Iris pigment epithelial cell (primary cell): Measurements from ENCODE around the gene NTHL1.

Experiments
- DNase-seq: peaks from one replicate; pipeline ENCODE4 v3.0.0-alpha.2; 2011; ENCODE audit warnings: low read depth

The NTHL1 gene

DNA sequence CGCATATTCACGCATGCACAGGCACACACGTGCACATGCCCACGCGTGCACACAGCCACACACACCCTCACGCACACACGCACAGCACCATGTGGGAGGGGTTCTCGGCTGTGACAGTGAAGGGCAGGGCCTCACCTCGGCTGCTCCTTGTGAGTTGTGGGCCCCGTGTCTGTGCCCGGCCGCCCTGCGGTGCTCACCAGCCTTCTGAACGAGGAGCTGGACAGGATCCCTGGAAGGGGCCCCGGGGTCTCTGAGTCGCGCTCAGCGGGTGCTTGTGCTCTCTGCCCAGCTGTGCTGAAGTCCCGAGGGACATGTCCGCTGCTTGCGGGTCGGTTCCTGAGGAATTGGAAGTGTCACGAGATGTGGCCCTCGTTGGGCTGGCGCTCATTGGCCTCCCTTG lies 16.2 kb upstream of the NTHL1 start:
- DNase-seq: no peak

DNA sequence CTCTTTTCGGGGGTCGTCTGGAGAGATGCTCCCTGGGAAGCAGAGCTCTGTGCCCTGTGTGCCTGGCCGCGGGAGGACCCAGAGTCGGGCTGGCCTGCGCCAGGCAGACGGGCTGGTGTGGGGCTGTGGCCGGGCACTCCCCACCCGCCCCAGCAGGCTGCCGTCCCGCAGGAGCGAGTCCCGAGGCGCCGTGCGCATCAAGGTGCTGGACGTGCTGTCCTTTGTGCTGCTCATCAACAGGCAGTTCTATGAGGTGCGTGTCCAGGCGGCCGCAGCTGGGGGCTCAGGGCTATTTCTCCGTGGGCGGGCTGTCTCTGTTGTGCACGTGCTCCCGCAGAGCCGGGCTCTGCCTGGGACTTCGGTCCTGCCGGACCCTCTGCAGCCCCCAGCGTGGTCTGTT lies 15.2 kb upstream of the NTHL1 start:
- DNase-seq: no peak

DNA sequence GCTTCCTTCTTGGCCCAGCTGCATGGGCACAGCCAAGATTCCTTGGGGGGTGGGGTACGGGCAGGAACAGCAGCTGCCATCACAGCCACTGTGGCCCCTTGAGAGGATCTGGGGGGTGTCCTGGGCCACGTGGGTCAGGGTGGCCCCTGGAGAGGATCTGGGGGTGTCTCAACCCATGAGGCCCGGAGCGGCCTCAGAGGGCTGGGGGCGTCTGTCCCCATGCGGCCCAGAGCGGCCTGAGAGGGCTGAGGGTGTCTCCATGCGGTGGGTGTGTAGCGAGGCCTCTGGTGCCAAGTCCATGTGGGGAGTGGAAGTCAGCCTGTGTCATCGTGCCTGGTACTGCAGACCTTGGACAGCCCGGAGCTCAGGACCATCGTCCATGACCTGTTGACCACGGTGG lies 13.9 kb upstream of the NTHL1 start:
- DNase-seq: no peak

DNA sequence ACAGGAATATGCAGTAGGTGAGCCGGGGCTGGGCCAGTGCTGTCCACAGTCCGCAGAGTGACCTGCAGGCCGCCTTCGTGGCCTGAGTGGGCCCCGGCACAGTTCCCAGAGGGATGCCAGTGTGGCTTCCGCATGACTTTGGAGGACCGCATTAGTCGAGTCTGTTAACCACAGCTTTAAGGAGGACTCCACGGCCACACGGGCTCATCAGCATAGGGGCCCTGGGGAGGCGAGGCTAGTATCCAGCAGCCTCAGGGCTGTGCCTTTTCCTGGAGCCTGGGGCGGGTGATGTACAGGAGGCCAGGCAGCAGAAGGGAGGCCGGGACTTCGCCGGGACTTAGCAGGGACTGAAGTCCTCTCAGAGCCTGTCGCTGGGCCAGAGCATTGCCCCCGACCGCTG lies 13.4 kb upstream of the NTHL1 start:
- no peak for DNase-seq

DNA sequence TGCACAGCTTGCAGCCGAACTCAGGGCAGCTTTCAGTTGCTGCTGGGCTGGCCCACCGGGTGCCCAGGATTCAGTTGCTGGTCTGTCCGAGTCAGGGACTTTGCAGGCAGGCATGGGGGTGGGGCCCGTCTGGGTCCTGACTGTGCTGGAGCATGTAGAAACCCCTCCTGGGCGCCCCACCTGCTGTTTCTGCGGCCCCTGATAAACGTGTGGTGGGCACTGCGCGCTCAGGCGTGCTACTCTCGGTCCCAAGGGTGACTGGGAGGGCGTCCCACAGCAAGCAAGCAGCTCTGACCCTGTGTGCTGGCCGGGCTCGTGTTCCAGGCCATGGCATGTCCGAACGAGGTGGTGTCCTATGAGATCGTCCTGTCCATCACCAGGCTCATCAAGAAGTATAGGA lies 12.7 kb upstream of the NTHL1 start:
- no peak for DNase-seq

DNA sequence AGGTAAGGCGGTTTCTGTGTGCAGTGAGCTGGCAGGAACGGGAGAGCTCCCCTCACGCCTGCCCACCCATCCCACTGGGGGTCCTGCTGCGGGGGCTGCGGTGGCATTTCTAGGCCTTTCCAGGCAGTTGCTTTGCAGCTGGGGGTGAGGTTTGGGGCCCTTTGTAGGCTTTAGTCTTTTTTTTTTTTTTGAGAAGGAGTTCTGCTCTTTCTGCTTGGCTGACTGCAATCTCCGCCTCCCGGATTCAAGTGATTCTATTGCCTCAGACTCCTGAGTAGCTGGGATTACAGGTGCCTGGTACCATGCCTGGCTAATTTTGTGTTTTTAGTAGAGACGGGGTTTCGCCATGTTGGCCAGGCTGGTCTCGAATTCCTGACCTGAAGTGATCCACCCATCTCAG lies 11.2 kb upstream of the NTHL1 start:
- no peak for DNase-seq

DNA sequence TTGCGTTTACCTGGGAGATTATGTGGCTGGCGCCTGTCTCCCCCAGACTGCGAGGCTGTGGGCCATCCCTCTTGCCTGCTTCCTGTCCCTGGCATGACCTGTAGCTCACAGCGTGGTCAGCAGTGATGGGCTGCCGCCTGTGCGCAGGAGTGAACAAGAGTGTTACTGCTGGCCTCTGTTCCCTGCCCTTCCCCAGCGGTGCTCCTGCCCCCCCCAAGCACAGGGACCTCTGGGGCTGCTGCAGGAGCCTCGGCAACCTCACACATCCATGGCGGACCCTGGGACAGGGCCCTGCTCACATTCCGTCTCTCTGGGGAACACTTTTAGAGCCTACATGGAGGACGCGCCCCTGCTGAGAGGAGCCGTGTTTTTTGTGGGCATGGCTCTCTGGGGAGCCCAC lies 10.8 kb upstream of the NTHL1 start:
- DNase-seq: no peak

DNA sequence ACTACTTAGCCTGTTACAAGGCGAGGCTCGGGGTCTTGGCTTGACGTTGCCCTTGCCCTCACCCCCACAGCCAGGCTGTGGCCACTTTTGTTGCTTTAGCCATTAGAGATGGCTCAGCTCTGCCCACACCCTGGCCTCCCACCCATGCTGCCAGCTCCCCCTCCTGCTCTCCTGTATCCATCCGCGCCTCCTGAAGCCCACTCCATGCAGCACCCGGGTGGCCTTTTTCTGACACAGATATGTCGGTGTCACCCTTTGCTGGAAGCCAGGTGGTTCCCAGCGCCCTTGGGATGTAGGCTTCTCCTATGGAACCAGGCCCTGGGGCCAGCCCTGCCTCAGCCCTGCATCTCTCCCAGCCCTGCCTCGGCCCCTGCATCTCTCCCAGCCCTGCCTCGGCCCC lies 9.8 kb upstream of the NTHL1 start:
- DNase-seq: no peak

DNA sequence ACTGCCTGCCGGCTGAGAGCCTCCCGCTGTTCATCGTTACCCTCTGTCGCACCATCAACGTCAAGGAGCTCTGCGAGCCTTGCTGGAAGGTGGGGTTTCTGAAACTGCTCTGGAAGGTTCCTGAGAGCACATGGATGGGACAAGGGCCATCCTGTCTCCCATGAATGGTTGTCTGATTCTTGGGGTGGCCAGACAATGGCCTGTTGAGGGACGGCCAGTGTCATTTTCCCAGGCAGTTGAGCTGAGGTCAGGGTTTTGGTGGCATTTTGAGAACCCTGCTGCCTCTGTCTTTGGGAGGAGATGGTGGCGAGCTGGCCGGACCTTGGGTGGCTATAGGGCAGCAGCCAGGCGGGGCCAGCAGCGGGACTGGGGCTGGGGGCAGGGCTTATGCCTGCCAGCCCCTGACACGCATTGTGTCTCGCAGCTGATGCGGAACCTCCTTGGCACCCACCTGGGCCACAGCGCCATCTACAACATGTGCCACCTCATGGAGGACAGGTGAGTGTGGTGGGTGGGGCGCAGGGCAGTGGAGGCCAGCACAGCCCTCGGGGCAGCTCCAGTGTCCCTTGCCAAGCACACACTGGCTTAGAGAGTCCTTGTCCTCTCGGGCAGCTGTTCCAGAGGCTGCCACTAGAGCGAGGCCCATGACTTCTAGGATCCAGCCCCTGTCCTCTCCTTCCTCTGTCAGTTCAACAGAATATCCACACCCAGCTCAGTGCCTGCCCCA lies 9.2 kb upstream of the NTHL1 start:
- DNase-seq: no peak

DNA sequence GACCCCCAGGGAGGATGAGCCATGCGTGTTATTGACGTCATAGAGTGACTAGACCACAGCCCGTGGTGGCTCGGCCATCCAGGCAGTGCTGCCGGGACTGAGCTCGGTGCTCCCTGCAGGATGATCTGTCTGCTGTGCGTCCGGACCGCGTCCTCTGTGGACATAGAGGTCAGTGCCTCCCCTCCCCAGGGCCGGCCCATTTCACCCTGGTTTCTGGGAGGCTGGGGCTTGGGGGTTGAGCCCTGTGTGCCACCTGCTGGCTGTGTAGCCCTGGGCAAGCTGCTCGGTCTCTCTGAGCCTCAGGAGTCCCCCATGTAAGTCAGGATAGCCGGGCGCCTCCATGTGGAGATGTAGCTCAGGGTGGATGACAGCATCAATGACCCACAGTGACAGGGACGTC lies 8.4 kb upstream of the NTHL1 start:
- no peak for DNase-seq

DNA sequence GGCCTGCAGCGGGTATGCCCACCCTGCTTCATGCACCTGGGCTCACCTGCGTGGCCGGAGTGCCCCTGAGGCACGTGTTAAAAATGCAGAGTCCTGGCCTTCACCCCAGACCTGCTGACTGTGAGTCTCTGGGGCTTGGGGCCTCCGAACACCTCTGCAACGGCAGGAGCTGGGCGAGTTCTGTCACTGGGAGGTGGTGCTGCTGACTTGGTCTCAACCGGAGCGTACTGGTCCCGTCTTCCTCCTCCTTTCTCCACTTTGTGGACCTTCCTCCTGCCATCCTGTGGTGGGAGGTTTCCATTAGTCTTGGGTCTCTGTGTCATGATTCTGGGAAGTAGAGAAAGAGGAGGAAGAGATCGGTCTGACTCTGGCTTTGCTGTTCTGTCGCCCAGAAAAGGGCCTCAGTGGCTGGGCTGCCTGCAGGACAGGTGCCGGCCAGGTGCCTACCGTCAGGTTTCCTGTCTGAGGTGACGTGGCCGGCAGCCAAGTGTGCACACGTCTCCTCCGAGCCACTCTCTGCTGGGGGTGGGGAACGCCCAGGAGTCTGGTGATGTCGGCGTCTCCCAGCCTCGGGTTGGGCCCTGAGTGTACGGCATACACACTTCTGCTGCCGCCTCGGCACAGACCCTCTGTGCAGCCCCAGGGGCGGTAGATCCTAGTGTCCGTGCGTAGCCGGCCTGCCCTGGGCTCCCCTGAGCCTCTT lies 7.1 kb upstream of the NTHL1 start:
- DNase-seq: no peak

DNA sequence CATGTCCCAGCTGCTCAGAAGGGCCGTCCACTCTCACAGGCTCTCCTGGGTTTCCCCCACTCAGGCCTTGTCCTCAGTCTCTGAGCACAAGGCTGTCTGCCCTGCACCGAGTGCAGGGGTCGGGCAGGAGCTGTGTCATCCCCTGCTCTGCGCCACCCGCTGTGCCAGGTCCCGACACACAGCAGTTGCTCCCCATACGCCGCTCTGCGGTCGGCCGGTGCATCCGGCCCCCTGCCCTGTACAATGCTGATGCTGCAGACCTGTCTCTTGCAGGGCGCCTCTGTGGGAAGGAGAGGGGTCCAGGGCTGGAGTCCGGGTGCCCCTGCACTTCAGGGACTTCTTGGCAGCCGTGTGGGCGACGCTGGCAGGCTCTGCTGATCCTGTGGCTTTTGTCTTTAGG lies 6.3 kb upstream of the NTHL1 start:
- no peak for DNase-seq

DNA sequence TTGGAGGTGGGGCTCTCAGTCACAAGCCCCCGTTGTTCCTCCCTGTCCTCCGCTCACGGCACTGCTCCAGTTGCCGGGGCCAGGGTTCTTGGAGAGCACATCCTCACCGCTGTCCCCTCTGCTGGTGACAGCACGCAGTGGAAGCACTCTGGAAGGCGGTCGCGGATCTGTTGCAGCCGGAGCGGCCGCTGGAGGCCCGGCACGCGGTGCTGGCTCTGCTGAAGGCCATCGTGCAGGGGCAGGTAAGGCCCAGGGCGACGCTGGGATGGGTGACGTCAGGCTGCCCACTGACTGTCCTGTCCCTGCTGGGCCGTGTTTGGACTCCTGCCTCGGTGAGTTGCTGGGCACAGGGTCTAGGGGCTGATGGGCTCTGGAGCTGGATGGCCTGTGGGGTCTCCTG lies 5.6 kb upstream of the NTHL1 start:
- no peak for DNase-seq

DNA sequence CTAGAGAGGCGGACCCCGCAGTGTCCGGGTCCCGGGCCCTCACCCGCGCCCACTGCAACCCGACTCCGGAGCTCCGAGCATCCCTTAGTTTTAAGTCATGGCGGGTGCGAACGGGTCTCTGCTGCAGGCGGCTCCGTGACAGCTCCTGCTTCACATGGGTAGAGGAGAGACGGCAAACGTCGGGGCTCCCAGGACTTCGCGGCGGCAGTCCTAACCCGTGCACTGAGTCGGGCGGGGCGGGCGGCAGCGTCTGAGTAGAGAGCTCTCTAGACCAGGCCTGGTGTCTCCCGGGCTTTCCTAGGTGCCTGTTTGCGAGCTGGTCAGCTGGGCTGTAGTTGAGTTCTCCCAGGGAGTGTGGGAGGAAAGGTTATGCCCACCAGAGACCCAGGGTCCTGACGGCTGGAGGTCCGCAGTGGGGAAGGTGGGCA lies 496 bp upstream of the NTHL1 start:
- peak; percentile 31 for DNase-seq

DNA sequence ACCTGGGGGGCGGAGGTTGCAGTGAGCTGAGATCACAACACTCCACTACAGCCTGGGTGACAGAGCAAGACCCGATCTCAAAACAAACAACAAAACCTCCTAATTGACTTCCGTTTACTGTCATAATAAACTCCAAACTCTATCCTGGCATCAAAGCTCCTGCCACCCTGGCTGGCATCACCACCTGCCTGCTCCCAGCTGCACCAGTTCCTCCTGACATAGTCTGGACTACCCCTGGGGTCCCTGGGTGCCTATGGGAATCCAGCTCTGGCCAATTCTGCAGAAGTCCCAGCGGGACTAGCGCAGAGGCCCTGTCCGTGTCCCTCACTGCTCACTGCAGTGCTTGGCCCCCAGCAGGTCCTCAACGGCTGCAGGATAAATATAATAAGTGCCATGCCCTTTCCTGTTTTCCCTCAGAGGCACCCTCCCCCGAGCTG lies 723 bp downstream of the NTHL1 start:
- DNase-seq: no peak

DNA sequence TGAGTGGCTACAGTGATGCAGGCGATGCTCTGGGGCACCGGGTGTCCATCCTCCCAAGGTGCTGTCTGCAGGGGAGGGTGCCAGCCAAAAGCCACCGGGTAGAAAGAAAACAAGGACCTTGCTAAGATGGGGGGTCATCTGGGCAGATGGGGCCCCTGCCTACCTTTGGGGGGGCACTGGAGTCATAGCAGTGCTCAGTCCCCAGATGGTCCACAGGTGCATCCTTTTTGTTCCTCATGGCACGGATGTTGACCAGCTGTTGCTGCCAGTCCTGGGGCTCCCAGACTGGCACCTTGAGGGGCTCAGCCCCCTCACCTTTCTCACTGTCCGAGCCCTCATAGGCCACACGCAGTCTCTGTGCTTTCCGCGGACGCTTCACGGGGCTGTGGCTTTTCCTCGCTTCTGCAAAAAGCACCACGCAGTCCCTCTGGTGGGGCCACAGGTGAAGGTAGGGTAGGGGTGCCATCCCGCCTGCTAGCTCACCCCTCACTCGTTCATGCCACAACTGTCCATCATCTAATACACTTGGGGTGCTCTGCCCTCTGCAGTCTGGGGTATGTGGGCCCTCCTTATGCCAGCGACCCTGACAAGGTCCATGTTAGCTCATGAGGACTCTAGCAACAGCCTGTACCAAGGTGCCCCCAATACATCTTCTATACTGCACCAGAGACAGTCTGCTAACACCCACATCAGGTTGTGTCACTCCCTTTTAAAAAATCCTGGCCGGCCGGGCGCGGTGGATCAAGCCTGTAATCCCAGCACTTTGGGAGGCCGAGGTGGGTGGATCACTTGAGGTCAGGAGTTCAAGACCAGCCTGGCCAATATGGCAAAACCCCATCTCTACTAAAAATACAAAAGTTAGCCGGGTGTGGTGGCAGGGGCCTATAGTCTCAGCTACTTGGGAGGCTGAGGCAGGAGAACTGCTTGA lies 1.4 kb downstream of the NTHL1 start:
- DNase-seq: no peak

DNA sequence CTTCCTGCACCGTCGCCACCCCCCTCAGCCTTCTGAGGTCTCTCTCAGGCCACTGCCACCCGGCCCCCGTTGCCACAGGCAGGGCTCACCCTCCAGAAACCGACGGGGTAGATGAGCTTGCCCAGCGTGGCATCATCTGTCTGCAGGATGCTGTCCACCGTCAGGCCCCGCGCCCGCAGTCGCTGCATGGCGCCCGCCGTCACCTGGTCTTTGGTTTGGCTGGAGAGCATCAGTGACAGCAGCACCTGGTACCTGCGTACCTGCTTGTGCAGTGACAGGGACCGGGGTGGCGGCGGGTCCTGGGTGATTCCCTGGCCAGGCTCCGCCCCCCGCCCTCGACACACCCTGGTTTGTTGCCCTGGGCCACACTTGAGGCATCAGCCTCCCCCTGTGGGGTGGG lies 3.1 kb downstream of the NTHL1 start:
- no peak for DNase-seq

DNA sequence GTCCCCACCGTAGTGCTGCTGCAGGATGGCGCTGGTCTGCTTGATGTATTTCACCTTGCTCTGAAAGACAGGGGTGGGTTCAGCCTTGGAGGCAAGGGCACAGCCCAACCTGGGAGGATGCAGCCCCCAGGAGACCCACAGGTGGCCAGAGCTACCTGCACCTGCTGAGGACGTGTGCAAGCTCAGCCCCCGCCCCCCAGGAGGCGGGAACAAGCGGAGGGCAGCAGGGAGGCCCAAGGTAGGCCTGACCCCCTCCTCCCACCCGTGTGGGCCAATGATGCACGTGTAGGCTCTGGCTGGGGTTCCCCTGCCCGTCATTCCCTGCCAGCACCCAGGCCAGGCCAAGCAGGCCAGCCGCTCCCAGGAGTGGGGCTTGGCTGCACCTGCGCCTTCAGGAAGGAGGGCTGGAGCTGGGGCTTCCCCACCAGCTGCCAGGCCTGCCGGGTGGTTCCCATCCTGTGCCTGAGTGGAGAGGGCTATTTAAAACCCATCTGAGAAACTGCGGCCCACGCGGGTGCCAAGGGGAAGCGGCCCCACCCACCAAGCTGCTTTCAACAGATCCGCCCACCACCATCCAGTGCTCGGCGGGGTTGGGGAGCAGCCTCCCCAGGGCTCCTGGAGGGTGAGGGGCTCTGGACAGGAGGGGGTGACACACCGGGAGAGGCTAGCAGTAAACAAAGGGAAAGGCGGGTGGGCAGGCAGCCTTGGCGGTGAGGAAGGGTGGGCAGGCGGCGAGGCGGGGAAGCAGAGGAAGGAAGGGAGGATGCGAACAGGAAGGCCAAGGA lies 3.8 kb downstream of the NTHL1 start:
- DNase-seq: no peak

DNA sequence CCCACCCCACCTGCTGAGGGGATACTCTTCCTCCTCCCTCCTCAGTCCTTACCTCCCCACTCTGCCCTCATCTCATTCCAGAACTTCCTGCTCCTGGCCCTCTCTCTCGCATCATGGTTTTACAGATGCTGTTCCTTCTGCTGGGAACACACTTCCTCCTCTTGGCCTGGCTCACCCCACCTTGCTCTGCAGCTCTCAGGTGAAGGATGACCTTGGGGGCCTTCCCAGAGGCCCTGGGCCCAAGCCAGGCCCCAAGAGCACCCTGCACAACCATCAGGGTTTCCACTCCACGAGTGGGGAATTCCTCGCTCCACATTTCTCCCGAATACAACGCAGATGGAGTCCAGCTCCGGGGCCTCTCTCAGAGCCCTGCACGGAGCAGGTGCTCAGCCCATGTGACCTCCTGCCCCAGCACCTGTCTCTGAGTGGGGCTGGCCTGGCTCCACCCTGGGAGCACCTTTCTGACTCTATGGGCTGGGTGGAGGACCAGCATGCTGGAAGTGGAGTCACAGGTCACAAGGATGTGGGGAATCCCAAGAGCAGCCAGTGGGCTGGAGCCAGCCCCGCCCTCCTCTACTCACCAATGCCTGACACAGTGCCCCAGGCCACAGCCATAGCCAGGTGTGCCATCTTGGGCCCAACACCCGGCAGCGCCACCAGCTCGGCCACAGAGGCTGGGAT lies 4.5 kb downstream of the NTHL1 start:
- DNase-seq: no peak

DNA sequence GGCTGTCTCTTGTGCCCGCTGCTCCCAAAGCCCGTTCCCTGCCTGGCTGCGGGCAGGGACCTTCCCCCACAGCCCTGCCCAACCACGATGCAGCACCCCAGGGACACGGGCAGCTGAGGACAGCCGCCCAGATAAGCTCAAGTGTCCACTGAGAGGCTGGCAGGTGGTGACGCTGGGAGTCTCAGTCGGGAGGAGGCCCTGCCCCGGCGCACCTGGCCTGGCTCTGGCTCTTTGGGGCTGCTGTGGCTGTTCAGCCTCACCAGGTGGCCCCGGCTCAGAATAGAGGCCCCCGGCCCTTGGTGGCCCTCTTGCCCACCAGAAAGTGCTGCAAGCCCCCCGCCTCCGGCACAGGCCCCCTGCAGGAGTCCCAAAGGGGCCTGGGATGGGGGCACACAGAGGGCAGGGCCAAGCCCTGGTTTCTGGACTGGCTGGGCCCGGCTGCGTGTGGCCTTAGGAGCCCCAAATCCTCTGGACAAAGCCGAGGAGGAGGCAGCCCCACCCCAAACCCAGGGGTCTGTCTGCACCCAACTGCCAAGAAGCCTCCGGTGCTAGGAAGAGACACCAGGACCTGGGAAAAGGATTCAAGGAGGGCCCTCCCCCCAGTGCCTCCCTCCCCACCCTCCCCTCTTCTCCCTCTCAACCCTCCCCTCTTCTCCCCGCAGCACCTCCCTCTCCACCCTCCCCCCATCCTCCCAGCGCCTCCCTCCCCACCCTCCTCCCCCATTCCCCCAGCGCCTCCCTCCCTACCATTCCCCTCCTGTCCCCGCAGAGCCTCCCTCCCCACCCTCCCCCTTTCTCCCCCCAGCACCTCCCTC lies 5.3 kb downstream of the NTHL1 start:
- DNase-seq: no peak
